Measurements from ENCODE around the gene MFAP2.

MFAP2 gene, protein sequence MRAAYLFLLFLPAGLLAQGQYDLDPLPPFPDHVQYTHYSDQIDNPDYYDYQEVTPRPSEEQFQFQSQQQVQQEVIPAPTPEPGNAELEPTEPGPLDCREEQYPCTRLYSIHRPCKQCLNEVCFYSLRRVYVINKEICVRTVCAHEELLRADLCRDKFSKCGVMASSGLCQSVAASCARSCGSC

DNA sequence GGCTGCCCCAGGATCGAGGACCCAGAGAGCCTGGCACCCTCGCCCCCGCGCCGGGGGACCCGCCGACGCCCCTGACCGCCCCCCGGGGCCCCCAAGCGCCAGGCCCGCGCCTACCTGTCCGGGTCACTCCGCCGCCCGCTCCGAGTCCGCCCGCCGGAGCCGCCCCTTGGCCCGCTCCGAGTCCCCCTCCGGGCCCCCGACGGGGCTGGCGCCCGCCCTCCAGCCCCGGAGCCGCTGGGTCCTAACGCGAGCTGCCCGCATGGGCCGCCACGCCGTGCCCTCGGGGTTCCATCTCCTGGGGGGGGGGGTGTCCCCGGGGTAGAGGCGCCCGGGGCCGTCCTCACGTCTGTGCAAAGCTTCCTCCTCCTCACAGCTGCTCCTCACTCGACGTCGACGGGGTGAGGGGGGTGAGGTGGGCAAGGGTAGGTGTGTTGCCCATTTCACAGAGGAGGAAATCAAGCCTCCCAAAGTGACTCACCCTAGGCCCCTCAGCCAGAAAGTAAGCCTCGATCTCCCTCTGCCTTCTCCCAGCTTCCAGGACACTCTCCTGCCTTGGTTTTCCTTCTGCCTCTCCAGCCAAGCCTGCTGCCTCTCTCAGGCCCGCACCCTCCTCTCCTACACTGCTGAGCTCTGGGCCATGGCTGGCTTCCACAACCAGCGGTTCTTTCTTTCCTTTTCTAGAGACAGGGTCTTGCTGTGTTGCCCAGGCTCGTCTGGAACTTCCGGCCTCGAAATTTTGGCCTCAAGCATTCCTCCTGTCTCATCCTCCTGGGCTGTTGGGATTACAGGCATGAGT, at the start of gene MFAP2:
Gene MFAP2 (minus strand): TSS at position 148 of the 796 bp plus-strand sequence. CDS start 2,347 bp downstream, outside the sequence.
- no peak for DNase-seq (ENCODE audit: low read depth)

- DNase-seq (ENCODE audit: low read depth): no peak
Measured at GRCh38 chr1:17030206-17030605, 49.8 kb upstream of the MFAP2 start.

GRCh38 chr1:17028662-17029188, 48.3 kb upstream of the MFAP2 start:
- DNase-seq (ENCODE audit: low read depth): no peak

GRCh38 chr1:17027900-17028299, 47.5 kb upstream of the MFAP2 start:
- DNase-seq (ENCODE audit: low read depth): no peak

- no peak for DNase-seq (ENCODE audit: low read depth)
Measured at GRCh38 chr1:17027403-17027802, 47.0 kb upstream of the MFAP2 start.

GRCh38 chr1:17024721-17025120, 44.3 kb upstream of the MFAP2 start:
- no peak for DNase-seq (ENCODE audit: low read depth)

- no peak for DNase-seq (ENCODE audit: low read depth)
Measured at GRCh38 chr1:17023573-17023972, 43.2 kb upstream of the MFAP2 start.

- DNase-seq (ENCODE audit: low read depth): no peak
Measured at GRCh38 chr1:17023102-17023501, 42.7 kb upstream of the MFAP2 start.

- DNase-seq (ENCODE audit: low read depth): no peak
Measured at GRCh38 chr1:17021896-17022295, 41.5 kb upstream of the MFAP2 start.

DNA sequence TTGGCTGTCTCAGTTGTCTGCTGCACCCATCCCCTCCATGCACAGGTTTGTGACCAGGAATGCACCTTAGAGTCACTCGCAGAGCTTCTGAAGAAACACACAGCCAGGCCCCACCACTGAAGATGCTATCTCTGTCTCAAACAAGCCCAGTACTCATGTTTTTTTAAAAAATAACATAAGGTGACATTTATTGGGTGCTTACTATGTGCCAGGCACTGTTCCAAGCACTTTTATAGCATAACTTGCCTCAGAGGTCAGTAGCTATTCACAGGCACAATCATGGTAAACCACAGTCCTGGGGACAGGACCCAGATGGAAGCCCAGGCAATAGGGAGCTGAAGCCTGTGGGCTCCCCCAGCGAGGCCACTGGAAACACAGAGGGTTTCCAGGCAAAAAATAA, 40.1 kb upstream of the MFAP2 start:
- DNase-seq (ENCODE audit: low read depth): no peak

DNA sequence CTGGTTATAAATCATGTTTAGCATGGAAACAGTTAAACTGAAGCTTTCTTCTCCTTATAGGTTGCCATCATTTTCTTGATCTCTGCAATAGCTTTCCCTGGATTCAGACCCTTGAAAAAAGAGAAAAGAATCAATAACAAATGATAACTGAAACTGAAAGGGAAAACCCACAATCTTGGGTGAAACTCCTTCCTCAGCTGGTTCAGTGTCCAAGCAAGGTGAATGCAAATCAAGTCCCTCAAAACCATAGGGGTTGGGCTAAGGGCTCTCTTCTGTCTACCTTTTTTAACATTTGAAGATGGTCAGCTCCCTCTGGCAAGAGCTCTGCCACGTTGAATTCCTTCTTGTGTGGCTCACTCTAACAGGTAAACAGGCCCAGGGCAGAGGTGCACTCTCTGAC, 38.4 kb upstream of the MFAP2 start:
- no peak for DNase-seq (ENCODE audit: low read depth)

DNA sequence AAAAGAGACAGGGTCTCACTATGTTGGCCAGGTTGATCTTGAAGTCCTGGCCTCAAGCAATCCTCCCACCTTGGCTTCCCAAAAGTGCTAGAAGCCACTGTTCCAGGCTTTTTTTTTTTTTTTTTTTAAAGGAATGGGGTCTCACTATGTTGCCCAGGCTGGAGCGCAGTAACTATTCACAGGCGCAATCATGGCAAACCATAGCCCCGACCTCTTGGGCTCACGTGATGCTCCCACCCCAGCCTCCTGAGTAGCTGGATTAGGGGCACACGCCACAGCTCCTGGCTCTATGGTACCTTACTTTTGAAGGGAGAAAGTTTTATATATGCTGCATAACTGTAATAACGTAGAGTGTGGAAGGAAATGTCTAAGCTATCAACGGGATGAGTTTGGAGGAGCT, 37.0 kb upstream of the MFAP2 start:
- no peak for DNase-seq (ENCODE audit: low read depth)

DNA sequence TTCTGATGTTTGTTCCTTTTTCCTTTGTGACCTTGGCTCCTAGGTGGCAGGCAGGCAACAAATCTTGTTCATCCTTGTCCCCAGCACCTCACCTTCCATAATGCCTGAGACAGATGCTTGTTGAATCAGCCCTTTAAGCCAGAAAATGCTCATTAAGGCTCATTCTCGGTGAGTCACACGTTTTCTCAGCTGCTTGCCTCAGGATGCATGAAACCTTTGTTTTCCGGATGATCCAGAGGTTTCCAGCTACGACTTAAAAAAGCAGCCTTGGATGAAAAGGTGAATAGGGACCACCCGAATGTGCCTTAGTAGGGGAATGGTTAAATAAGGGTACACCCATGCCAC, 35.9 kb upstream of the MFAP2 start:
- DNase-seq (ENCODE audit: low read depth): no peak

GRCh38 chr1:17014671-17015567, 34.5 kb upstream of the MFAP2 start:
- DNase-seq (ENCODE audit: low read depth): no peak

GRCh38 chr1:17013491-17014320, 33.3 kb upstream of the MFAP2 start:
- DNase-seq (ENCODE audit: low read depth): no peak

GRCh38 chr1:17012775-17013490, 32.5 kb upstream of the MFAP2 start:
- DNase-seq (ENCODE audit: low read depth): no peak

DNA sequence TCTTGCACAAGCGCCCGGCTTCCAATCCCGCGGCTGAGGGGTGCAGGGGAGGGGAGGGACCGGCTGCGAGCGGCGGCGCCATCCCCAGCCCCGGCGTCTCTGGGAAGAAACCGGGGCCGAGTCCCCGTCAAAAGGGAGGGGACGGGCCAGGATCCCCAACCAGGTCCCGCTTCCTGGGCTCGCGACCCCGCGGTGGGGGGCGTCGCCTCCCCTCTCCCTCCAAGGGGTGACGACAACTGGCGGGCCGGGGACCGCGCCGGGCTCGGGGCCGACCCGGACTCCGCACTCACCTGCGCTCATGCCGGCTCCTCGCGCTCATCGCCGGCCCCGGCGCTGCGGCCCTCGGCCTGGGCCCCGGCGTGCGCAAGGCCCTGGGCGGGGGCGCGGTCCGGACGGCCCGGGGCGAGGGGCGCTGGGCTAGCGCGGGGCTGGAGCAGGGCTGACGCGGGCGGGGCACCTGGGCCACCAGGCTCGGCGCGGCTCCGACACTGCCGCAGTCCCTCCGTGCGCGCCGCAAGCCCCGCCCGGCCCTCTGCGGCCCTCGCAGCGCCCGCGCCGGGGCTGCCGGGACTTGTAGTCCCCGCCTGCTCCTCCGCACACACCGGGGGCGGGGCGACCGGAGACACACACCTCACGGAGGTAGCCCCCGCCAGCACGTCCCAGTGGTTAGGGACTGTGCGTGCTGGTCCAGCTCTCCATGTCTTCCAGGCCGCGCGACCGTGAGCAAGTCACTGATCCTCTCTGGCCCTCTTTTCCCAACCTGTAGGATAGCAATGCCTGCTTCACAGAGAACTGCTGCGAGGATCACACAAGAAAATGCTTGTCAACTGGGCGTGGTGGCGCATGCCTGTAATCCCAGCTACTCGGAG, 31.3 kb upstream of the MFAP2 start, which contains the start of gene ATP13A2:
Gene ATP13A2 (minus strand): TSS at position 490 of the 869 bp plus-strand sequence. CDS start 190 bp downstream, at position 300.
- no peak for DNase-seq (ENCODE audit: low read depth)

- DNase-seq (ENCODE audit: low read depth): no peak
Measured at GRCh38 chr1:17011092-17011438, 30.6 kb upstream of the MFAP2 start.

DNA sequence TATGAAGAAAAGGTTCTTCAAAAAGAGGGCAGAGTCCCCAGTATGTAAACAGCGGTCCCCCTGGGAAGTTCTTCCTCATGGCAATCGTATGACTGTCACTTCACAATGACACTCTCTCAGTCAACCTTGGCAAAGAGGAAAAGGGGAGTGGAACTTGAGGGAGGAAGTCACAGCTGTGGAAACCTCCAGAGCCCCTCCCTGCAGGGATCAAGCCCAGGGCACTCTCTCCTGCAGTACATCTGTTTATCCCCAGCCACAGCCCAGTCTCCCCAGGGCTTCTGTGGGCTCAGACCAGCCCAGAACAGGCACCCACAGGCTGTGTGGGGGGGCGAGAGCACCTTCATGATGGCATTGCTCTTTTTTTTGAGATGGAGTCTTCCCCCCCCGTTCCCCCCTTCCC, 29.3 kb upstream of the MFAP2 start:
- DNase-seq (ENCODE audit: low read depth): no peak

Data from HS-5 (cell line).